GM12872 (cell line): ENCODE data around the gene MYL12B.

ENCODE experiments used
- CTCF ChIP-seq: IDR thresholded peaks from 3 replicates; pipeline ENCODE4 v1.5.1; 2011; ENCODE audit warnings: low read depth, mild to moderate bottlenecking, low read length, moderate library complexity; ENCODE audit not compliant: insufficient read depth

The MYL12B gene

GRCh38 chr18:3248658-3249359 is 13.1 kb upstream of the MYL12B start:
- TF ChIP-seq CTCF, result no peak

- TF ChIP-seq CTCF, result no peak
These were observed 11.5 kb upstream of the MYL12B start for GRCh38 chr18:3250237-3251107.

- no peak for TF ChIP-seq CTCF
These were observed 10.5 kb upstream of the MYL12B start for GRCh38 chr18:3251249-3251962.

- TF ChIP-seq CTCF, result no peak
These were observed 10.0 kb upstream of the MYL12B start for GRCh38 chr18:3251963-3252277.

GRCh38 chr18:3252843-3253242 is 9.1 kb upstream of the MYL12B start:
- TF ChIP-seq CTCF, result no peak

GRCh38 chr18:3254725-3255124 is 7.2 kb upstream of the MYL12B start:
- no peak for TF ChIP-seq CTCF

- TF ChIP-seq CTCF, result no peak
These were observed 6.2 kb upstream of the MYL12B start for GRCh38 chr18:3255611-3256165.
